ENCODE results near the gene USP5. TPM values are rescaled to one million over a fixed set of nuclear protein-coding genes. Genes with fewer than 3 reads are reported as not detected.

USP5 gene, protein sequence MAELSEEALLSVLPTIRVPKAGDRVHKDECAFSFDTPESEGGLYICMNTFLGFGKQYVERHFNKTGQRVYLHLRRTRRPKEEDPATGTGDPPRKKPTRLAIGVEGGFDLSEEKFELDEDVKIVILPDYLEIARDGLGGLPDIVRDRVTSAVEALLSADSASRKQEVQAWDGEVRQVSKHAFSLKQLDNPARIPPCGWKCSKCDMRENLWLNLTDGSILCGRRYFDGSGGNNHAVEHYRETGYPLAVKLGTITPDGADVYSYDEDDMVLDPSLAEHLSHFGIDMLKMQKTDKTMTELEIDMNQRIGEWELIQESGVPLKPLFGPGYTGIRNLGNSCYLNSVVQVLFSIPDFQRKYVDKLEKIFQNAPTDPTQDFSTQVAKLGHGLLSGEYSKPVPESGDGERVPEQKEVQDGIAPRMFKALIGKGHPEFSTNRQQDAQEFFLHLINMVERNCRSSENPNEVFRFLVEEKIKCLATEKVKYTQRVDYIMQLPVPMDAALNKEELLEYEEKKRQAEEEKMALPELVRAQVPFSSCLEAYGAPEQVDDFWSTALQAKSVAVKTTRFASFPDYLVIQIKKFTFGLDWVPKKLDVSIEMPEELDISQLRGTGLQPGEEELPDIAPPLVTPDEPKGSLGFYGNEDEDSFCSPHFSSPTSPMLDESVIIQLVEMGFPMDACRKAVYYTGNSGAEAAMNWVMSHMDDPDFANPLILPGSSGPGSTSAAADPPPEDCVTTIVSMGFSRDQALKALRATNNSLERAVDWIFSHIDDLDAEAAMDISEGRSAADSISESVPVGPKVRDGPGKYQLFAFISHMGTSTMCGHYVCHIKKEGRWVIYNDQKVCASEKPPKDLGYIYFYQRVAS
- total RNA-seq, result 64.3 and 117 TPM in 2 replicates

DNA sequence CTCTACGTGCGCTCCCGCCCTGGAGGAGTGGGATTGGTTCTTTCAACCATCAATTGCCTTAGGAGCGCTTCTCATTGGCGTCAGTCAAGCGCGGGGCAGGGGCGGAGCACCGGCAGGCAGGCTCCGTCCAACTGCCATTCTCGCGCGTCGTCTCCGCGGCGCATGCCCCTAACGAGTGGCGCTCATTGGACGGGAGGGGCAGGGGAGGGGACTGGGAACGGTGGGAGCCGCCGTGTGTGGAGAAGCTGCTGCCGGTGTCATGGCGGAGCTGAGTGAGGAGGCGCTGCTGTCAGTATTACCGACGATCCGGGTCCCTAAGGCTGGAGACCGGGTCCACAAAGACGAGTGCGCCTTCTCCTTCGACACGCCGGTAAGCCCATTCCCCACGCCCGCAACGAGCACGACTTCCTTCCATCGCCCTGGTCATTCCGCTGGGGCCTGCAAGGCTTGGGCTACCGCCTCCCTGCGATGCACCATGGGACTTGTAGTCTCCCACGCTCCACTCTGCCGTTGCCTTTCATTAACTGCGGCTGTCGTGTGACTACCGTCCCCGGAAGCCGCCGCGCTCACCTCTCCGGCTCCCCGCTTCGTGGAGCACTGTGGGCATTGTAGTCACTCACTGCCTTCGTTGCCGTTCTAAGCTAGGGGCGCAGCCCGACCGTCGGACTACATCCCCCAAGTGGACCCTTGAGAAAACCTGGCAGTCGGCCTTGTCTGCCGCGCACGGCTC is at the start of gene USP5:
Gene USP5, plus strand, starts transcription at position 230 of the 730 bp plus-strand sequence. Its CDS starts 30 bp downstream, at position 260.

DNA sequence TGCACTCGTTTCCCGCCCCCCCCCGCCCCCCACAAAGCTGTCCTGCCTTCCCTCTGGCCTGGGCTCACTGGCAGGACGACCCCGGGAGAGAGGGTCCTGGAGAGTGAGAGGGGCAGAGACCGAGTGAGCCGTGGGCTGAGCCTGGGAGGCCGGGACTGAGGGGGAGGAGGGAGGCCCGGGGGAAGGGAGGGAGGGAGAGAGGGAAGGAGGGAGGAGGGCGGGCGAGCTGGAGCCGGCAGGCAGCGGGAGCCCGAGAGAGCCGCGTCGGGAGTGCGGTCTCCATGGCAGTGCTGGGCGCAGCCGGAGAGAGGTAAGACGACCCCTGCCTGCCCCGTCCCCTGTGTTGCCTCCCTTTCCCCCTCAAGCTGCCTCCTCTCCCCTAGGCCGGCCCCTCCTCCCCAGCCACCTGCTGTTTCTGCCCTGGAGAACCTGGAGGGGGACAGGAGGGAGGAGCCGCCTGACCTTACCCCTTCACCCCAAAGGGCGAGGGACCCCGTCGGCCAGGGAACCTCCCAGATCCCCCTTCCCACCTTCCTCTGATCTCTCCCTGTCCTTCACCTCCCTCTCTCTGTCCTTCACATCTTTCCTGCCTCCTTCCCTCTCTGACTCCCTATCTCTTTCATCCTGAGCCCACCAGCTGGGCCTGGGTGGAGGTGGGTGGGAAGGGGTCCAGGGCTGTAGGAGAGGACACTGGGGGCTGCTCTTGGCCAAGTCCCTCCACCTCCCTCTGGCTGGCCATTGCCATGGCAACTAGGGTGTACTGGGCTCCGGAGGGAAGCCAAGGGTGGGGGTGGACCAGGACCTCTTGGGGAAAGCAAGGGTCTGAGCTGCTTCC is 30.1 kb upstream of the USP5 start, which contains the start of gene GPR162:
Gene GPR162, plus strand, starts transcription at position 231 of the 835 bp plus-strand sequence. CDS start 2,078 bp downstream, outside the sequence.

DNA sequence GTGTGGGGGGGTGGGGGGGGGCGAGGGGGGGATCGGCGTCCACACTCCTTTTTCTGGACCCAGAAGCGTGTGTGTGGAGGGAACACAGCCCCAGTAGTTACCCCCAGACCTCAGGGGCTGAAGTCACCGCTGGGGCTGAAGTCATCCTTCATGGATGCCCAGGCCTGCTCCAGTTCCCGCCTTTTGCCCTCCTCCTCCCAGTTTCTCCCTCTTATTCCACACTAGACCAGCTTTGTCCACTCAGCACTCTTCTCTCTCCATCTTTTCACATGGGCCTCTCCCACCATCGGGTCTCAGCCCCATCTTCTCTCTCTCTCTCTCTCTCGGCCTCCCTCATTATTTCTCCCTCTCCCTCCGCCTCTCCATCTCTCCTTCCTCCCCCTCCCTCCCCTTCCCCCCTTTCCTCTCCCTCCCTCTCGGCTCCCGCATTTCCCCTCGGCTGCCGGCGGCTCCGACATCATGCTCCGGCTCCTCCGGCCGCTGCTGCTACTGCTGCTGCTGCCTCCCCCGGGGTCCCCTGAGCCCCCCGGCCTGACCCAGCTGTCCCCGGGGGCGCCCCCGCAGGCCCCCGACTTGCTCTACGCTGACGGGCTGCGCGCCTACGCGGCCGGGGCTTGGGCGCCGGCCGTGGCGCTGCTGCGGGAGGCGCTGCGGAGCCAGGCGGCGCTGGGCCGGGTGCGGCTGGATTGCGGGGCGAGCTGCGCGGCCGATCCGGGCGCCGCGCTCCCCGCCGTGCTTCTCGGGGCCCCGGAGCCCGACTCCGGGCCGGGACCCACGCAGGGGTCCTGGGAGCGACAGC is 23.8 kb upstream of the USP5 start, which contains the start of gene P3H3:
Gene P3H3, plus strand, starts transcription at position 426 of the 799 bp plus-strand sequence. Its CDS starts 34 bp downstream, at position 460.

DNA sequence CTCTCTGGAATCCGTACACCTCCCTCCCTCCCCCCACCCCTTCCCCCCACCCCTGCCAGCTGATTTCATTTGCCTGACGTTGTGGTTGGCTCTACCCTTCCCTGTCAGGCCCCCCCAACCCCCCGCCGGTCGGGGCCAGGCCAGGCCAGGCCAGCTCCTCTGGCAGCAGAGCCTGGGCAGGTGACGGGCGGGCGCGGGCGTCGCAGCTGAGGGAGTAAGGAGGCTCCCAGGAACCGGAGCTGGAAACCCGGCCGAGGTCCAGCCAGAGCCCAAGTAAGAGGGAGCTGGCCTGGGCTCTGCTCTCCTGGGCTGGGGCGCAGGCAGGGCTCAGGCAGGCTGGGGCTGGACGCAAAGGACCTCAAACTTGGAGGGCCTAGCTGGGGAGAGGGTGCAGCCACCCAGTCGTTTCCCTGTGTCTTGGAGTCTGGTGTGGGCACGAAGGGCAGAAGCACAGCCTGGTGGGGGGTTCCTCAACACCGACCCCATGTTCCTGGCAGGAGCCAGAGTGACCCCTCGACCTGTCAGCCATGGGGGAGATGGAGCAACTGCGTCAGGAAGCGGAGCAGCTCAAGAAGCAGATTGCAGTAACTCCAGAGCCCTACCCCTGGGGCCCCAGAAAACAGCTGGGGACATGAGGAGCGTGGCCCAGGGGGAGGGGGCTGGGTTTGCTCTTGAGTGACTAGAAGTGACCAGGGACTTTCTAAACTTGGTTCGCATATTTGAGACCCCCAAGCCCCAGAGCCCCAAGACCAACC is 11.0 kb upstream of the USP5 start, which contains the start of gene GNB3:
Gene GNB3, plus strand, starts transcription at position 165 of the 755 bp plus-strand sequence. Its CDS starts 363 bp downstream, at position 528.

DNA sequence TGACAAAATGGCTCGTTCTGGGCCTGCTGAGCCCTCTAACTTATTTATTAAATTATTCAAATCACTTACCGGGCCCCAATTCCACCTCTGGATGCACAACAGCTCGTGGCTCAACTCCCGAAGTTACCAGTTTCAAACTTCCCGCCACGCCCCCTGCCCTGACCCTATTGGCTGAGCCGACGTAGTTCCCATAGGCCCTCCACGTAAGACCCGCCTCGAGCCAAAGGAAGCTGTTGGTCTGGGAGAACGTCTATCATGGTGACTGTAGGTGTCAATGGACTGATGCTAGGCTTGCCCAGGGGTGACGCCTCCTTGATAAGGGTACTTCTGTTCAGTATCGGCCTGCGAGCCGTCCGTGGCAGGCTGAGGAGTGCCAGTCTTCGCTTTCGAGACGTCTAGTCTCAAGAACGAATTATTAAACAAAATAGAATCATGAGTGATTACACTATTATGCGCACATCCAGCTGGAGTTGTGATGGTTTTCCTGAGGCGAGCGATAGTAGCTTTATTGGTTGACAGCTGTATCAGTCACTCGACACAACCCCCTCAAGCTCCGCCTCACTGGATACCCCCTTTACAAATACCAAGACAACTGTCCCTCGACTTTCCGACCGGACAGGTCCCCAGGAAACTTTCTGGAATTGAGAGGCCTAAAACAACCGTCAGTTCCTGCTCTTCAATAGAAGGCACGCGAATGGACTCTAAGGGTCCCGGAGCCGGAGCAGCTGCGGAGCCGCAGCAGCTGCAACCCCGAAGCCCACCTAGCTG is 613 bp upstream of the USP5 start, which contains the start of gene CDCA3:
Gene CDCA3, minus strand, starts transcription at position 134 of the 768 bp plus-strand sequence. CDS start 334 bp downstream, outside the sequence.

DNA sequence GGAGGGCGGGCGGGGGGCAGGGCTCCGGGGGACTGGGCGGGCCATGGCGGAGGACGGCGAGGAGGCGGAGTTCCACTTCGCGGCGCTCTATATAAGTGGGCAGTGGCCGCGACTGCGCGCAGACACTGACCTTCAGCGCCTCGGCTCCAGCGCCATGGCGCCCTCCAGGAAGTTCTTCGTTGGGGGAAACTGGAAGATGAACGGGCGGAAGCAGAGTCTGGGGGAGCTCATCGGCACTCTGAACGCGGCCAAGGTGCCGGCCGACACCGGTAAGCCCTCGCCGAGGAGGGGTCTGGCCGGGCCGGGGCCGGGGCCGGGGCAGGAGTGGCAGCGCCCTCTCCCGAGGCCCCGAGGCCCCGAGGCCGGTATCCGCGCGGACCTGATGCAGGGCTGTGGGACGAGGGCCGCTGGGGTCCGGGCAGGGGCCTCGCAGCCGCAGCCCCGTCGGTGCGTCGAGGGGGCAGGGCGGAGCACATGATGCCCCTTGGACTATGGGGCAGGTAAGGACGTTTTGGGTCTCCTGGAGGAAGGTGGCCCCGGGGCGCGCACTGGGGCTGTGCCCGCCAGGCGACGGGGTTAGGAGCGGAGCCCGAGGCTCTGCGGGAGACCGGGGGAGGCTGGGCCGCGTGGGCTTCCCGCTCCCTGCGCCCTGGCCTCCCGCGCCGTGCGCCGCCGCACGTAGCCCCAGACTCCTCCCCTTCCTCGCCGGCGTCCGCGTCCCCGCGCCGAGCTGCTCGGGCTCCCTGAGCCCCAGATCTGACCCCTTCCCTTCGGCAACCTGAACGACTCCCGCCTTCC is 15.7 kb downstream of the USP5 start, which contains the start of gene TPI1:
Gene TPI1, plus strand, starts transcription at position 119 of the 798 bp plus-strand sequence. Its CDS starts 36 bp downstream, at position 155.

DNA sequence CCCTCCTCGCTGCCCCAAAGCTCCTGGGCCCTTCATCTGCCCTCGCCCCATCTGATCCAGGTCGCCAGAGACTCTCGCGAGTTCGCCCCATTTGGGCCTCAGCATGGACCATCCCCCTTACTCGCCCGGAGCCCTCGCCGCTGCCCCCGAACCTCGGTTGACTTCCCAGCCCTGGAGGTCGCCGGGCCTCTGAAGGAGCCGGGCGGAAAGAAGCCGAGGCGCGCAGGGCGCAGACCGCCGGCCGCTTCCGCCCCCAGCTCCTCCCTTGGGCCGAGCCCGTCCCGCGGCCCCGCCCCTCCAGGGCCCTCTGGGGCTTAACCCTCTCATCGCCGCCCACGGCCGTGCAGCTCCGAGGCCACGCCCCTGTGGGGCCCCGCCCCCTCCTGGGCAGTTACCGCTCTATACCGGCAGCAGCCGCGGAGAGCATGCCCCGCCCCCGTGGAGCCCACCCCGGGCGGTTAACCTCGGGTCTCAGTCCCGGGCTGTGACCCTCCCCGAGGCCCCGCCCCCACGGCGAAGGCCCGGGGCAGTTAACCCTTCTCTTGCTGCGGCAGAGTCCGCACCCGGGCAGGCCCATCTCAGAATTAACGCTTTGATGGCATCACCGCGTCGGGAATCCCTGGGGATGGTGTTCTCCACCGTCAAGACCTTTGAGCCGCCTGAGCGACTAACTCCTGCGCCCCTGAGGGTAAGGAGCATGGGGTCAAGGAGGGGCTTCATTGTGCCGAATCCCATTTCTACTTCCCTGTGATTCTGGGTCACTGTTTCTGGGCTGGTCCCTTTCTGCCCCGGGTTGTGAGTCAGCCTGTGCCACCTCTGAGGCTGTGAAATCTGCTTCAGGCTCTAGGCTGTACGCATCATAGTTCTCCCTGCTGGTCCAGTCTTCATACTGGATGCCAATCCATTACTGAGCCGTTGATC is 21.4 kb downstream of the USP5 start, which contains the start of gene SPSB2:
Gene SPSB2, minus strand, starts transcription at position 210 of the 921 bp plus-strand sequence. CDS start 402 bp downstream, outside the sequence.

DNA sequence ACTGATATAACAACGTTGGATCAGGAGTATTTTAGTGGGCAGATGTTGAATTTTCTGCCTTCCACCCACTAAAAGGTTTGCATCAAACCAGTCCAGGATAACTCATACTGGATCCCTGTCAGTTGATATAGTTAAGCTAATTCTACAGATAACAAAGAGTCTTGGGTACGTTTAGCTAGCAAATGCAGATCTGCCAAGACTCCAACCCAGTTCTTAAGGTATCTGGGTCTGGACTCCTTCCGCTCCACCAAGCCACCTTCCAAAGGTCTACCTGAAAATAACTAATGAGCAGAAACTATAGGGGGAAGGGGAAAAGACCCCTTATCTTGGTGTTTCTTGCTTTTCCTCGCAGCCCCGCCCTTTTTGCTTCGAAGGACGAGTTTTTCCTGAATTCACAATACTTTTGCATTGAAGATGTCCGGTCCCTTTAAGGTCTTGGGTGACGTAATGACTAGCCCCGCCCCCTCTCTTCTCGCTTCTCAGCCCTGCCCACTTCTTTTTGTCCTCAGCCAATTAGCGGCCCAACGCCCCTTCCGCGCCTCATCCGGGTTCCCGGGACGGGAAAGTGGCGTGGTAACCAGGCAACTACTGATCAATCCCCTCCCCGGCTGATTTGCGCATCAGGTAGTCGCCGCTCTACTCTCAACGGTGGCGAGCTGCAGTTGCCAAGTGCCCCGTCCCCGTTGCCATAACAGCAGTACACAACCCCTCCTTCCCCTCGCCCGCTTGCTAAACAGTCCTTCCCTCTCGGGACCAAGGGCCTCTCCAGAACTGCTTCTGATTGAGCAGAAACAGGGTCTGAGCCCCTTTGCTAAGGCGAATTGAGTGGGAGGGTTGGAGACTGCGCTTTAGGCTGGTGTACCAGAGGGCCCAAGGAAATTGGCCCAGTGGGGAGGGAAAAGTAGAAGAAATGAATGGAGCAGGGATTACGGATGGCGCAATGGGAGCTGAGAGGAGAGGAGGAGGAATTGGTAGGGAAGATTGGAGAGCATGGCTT is 52.6 kb downstream of the USP5 start, which contains the start of gene LRRC23:
Gene LRRC23, plus strand, starts transcription at position 543 of the 997 bp plus-strand sequence. CDS start 812 bp downstream, outside the sequence.

DNA sequence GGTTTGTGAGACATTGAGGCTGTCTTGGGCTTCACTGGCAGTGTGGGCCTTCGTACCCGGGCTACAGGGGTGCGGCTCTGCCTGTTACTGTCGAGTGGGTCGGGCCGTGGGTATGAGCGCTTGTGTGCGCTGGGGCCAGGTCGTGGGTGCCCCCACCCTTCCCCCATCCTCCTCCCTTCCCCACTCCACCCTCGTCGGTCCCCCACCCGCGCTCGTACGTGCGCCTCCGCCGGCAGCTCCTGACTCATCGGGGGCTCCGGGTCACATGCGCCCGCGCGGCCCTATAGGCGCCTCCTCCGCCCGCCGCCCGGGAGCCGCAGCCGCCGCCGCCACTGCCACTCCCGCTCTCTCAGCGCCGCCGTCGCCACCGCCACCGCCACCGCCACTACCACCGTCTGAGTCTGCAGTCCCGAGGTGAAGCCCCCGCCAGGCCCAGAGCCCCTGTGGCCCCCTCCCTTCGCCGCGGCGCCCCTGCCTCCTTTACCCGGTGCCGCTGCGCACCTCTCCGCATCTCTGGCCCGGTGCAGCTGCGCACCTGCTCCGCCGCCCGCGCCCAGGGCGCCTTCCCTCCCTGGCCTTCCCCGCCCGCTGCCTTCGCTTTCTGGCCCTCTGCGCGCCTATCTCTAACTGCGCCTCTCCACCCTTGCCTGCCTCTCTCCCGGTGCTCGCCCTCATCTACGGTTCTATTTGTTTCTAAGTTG is 62.4 kb downstream of the USP5 start, which contains the start of gene ENO2:
Gene ENO2, plus strand, starts transcription at position 335 of the 701 bp plus-strand sequence. CDS start 1,253 bp downstream, outside the sequence.

Other genes starting within 250 kb of the USP5 start
- 239 and 306 TPM in 2 replicates for gene CHD4, start 244.8 kb upstream of the USP5 start, total RNA-seq
- gene LPAR5, start 216.2 kb upstream of the USP5 start, total RNA-seq, result not detected in 2 replicates
- gene ACRBP, start 204.7 kb upstream of the USP5 start, total RNA-seq, result under 0.01 and 0.14 TPM in 2 replicates
- 23.2 and 64.3 TPM in 2 replicates for gene ING4, start 189.0 kb upstream of the USP5 start, total RNA-seq
- gene ZNF384, start 162.8 kb upstream of the USP5 start, total RNA-seq, result 30.6 and 31.5 TPM in 2 replicates
- not detected in 2 replicates for gene PIANP, start 151.3 kb upstream of the USP5 start, total RNA-seq
- 82.7 and 104 TPM in 2 replicates for gene COPS7A, start 128.1 kb upstream of the USP5 start, total RNA-seq
- 144 and 234 TPM in 2 replicates for gene MLF2, start 99.0 kb upstream of the USP5 start, total RNA-seq
- gene PTMS, start 85.8 kb upstream of the USP5 start, total RNA-seq, result 113 and 199 TPM in 2 replicates
- 0.22 and 0.29 TPM in 2 replicates for gene LAG3, start 79.6 kb upstream of the USP5 start, total RNA-seq
- gene CD4, start 62.6 kb upstream of the USP5 start, total RNA-seq, result 0.57 and 1.1 TPM in 2 replicates
- 1.1 TPM in 2 replicates for gene GPR162, start 30.3 kb upstream of the USP5 start, total RNA-seq
- 83.3 and 146 TPM in 2 replicates for gene P3H3, start 23.7 kb upstream of the USP5 start, total RNA-seq
- 2.0 and 6.2 TPM in 2 replicates for gene GNB3, start 11.2 kb upstream of the USP5 start, total RNA-seq
- 0.66 and 43.2 TPM in 2 replicates for gene CDCA3, start 864 bp upstream of the USP5 start, total RNA-seq
- 386 and 739 TPM in 2 replicates for gene TPI1, start 15.4 kb downstream of the USP5 start, total RNA-seq
- 8.2 and 8.5 TPM in 2 replicates for gene SPSB2, start 21.2 kb downstream of the USP5 start, total RNA-seq
- 3.4 and 14.0 TPM in 2 replicates for gene LRRC23, start 52.7 kb downstream of the USP5 start, total RNA-seq
- 8.2 and 9.4 TPM in 2 replicates for gene ENO2, start 62.4 kb downstream of the USP5 start, total RNA-seq
- 15.6 and 17.9 TPM in 2 replicates for gene ATN1, start 75.8 kb downstream of the USP5 start, total RNA-seq
- gene RNU7-1, start 91.7 kb downstream of the USP5 start, total RNA-seq, result not detected in 2 replicates
- gene C12orf57, start 91.9 kb downstream of the USP5 start, total RNA-seq, result 69.3 and 175 TPM in 2 replicates
- 0.22 TPM in 1 of 2 replicates, not detected in the other for gene PTPN6, start 99.2 kb downstream of the USP5 start, total RNA-seq
- gene PHB2, start 118.5 kb downstream of the USP5 start, total RNA-seq, result 186 and 248 TPM in 2 replicates
- 38.5 and 41.5 TPM in 2 replicates for gene EMG1, start 118.8 kb downstream of the USP5 start, total RNA-seq
- gene LPCAT3, start 166.3 kb downstream of the USP5 start, total RNA-seq, result 16.3 and 25.6 TPM in 2 replicates
- 40.7 and 172 TPM in 2 replicates for gene C1S, start 208.6 kb downstream of the USP5 start, total RNA-seq
- gene C1R, start 240.3 kb downstream of the USP5 start, total RNA-seq, result 23.2 and 300 TPM in 2 replicates